ENCODE data around the gene KRT81. TPM values are rescaled to one million over a fixed set of nuclear protein-coding genes. Genes with fewer than 3 reads are reported as not detected.

Gene KRT81
- polyA plus RNA-seq, 1 donor from 2014 or later: not detected

GRCh38 chr12:52308806-52309425 lies 17.6 kb upstream of the KRT81 start:
- Histone ChIP-seq H2AFZ (ENCODE audit: low read depth, low read length) (no peak overlapping the region), H3K27me3 (ENCODE audit: insufficient read depth, low read depth, low read length) (peaks cover 32% of the 10 kb centered on the region), H3K27ac (ENCODE audit: low read length) (no peak overlapping the region), H3K79me2 (replicated peaks; ENCODE audit: insufficient read depth, low read length) (no peaks in the 10 kb centered on the region), H3K36me3 (ENCODE audit: insufficient read depth, low read length) (no peaks in the 10 kb centered on the region), H3K4me2 (ENCODE audit: low read length) (no peak overlapping the region), H3K9me3 (ENCODE audit: low read length) (no peaks in the 10 kb centered on the region), H3K4me3 (ENCODE audit: low read length) (peak overlapping the region; percentile 75), H3F3A (ENCODE audit: insufficient read depth, low read length, poor library complexity, severe bottlenecking) (no peaks in the 10 kb centered on the region), H3K9ac (ENCODE audit: low read length) (peak overlapping the region; percentile 66), H4K20me1 (ENCODE audit: insufficient read depth) (no peaks in the 10 kb centered on the region), H3K9me2 (ENCODE audit: insufficient read depth, low read length) (no peaks in the 10 kb centered on the region)
- TF ChIP-seq TAF1 (IDR thresholded peaks at IDR 0.05; ENCODE audit: low read depth) (no peak), EP300 (conservative IDR thresholded peaks at IDR 0.05; ENCODE audit: poor library complexity, severe bottlenecking) (no peak), CTCF (IDR thresholded peaks at IDR 0.05; ENCODE audit: poor library complexity, severe bottlenecking) (no peak), POLR2AphosphoS5 (IDR thresholded peaks at IDR 0.05) (no peak), MXI1 (conservative IDR thresholded peaks at IDR 0.05; ENCODE audit: poor library complexity, severe bottlenecking) (no peak), REST (IDR thresholded peaks at IDR 0.05; ENCODE audit: borderline replicate concordance) (no peak), EZH2 (IDR thresholded peaks at IDR 0.05; ENCODE audit: borderline replicate concordance, insufficient read depth, low read length, poor library complexity, severe bottlenecking) (no peak), RAD21 (conservative IDR thresholded peaks at IDR 0.05) (no peak), SMC3 (conservative IDR thresholded peaks at IDR 0.05; ENCODE audit: poor library complexity) (no peak)

- TF ChIP-seq REST (IDR thresholded peaks at IDR 0.05; ENCODE audit: borderline replicate concordance) (peak; percentile 16), RAD21 (conservative IDR thresholded peaks at IDR 0.05) (peak; percentile 49), EZH2 (IDR thresholded peaks at IDR 0.05; ENCODE audit: borderline replicate concordance, insufficient read depth, low read length, poor library complexity, severe bottlenecking) (no peak), SMC3 (conservative IDR thresholded peaks at IDR 0.05; ENCODE audit: poor library complexity) (peak; percentile 44), EP300 (conservative IDR thresholded peaks at IDR 0.05; ENCODE audit: poor library complexity, severe bottlenecking) (peak; percentile 37), TAF1 (IDR thresholded peaks at IDR 0.05; ENCODE audit: low read depth) (no peak), MXI1 (conservative IDR thresholded peaks at IDR 0.05; ENCODE audit: poor library complexity, severe bottlenecking) (peak; percentile 48), CTCF (IDR thresholded peaks at IDR 0.05; ENCODE audit: poor library complexity, severe bottlenecking) (peak; percentile 71), POLR2AphosphoS5 (IDR thresholded peaks at IDR 0.05) (no peak)
- no peaks in the 10 kb centered on the region for H3K79me2 ChIP-seq (replicated peaks; ENCODE audit: insufficient read depth, low read length)
- H3K36me3 ChIP-seq (ENCODE audit: insufficient read depth, low read length): no peaks in the 10 kb centered on the region
- H3K27ac ChIP-seq (ENCODE audit: low read length): no peak overlapping the region
- H3K4me2 ChIP-seq (ENCODE audit: low read length): peak overlapping the region; percentile 59
- no peaks in the 10 kb centered on the region for H3K9me3 ChIP-seq (ENCODE audit: low read length)
- peaks cover 32% of the 10 kb centered on the region for H3K27me3 ChIP-seq (ENCODE audit: insufficient read depth, low read depth, low read length)
- no peaks in the 10 kb centered on the region for H4K20me1 ChIP-seq (ENCODE audit: insufficient read depth)
- no peaks in the 10 kb centered on the region for H3K9me2 ChIP-seq (ENCODE audit: insufficient read depth, low read length)
- H3K9ac ChIP-seq (ENCODE audit: low read length): peak overlapping the region; percentile 66
- no peaks in the 10 kb centered on the region for H3F3A ChIP-seq (ENCODE audit: insufficient read depth, low read length, poor library complexity, severe bottlenecking)
- H3K4me3 ChIP-seq (ENCODE audit: low read length): peak overlapping the region; percentile 75
- H2AFZ ChIP-seq (ENCODE audit: low read depth, low read length): peak overlapping the region; percentile 33
Observed at GRCh38 chr12:52307836-52308805, 16.8 kb upstream of the KRT81 start.
